ENCODE data around the gene ADGRV1. TPM values are rescaled to one million over a fixed set of nuclear protein-coding genes. Genes with fewer than 3 reads are reported as not detected.

The ADGRV1 gene
- polyA plus RNA-seq, 3 donors: 0.18 to 0.33 TPM; not detected in 1

- H2AFZ ChIP-seq (ENCODE audit: insufficient read depth, low read depth, low read length, poor library complexity, severe bottlenecking): no peak overlapping the region
- H3K9me3 ChIP-seq (replicated peaks in 1 of 2; ENCODE audit: control insufficient read depth in 1 of 2, insufficient read depth in 1 of 2, low read length in 2 of 2): no peaks in the 10 kb centered on the region
- no peak overlapping the region for H3K4me2 ChIP-seq (replicated peaks; ENCODE audit: extremely low read depth, low read length, poor library complexity, severe bottlenecking)
- H3K4me1 ChIP-seq (ENCODE audit: control insufficient read depth in 1 of 2, insufficient read depth in 2 of 2, low read length in 2 of 2): no peaks in the 10 kb centered on the region
- no peak overlapping the region for H3K4me3 Mint-ChIP-seq
- H3K27ac Mint-ChIP-seq: no peak overlapping the region
- DNase-seq: no peak
- no peaks in the 10 kb centered on the region for H3K79me2 ChIP-seq (ENCODE audit: insufficient read depth, low read length)
- peaks cover 0 to 3% (median 2%) of the 10 kb centered on the region in 3 donors for H3K27me3 Mint-ChIP-seq (ENCODE audit: low read depth in 3 of 3)
- H3K27me3 ChIP-seq (ENCODE audit: control insufficient read depth in 2 of 2, insufficient read depth in 2 of 2, low read length in 2 of 2): no peaks in the 10 kb centered on the region
- intact Hi-C loops (cut with micrococcal nuclease): no loop called here
- H4K20me1 ChIP-seq (ENCODE audit: insufficient read depth, low read length): no peaks in the 10 kb centered on the region
- peaks cover 0 to 5% (median 0%) of the 10 kb centered on the region in 7 donors for H3K9me3 Mint-ChIP-seq
- 100% methylated on average over 6 of the region's 6 CpGs for WGBS (ENCODE audit: insufficient coverage)
- no peak overlapping the region for H3K9ac ChIP-seq (ENCODE audit: insufficient read depth, low read length, poor library complexity, severe bottlenecking)
- TF ChIP-seq, protein P1, sequence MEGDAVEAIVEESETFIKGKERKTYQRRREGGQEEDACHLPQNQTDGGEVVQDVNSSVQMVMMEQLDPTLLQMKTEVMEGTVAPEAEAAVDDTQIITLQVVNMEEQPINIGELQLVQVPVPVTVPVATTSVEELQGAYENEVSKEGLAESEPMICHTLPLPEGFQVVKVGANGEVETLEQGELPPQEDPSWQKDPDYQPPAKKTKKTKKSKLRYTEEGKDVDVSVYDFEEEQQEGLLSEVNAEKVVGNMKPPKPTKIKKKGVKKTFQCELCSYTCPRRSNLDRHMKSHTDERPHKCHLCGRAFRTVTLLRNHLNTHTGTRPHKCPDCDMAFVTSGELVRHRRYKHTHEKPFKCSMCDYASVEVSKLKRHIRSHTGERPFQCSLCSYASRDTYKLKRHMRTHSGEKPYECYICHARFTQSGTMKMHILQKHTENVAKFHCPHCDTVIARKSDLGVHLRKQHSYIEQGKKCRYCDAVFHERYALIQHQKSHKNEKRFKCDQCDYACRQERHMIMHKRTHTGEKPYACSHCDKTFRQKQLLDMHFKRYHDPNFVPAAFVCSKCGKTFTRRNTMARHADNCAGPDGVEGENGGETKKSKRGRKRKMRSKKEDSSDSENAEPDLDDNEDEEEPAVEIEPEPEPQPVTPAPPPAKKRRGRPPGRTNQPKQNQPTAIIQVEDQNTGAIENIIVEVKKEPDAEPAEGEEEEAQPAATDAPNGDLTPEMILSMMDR (IDR thresholded peaks at IDR 0.05): no peak
- no peak overlapping the region for H3K4me3 ChIP-seq (replicated peaks in 1 of 3; ENCODE audit: low read depth in 2 of 3, low read length in 3 of 3)
- H3K36me3 Mint-ChIP-seq: no peaks in the 10 kb centered on the region
- no peak overlapping the region for H3K27ac ChIP-seq (ENCODE audit: low read depth in 1 of 2, low read length in 2 of 2)
- no peaks in the 10 kb centered on the region for H3K36me3 ChIP-seq (replicated peaks in 1 of 2; ENCODE audit: control insufficient read depth in 1 of 2, insufficient read depth in 2 of 2, low read length in 2 of 2)
- H3K4me1 Mint-ChIP-seq: peaks cover 5% of the 10 kb centered on the region
These were observed 396.5 kb downstream of the ADGRV1 start for GRCh38 chr5:90955001-90955635.

- Histone ChIP-seq H3K4me1 (ENCODE audit: control insufficient read depth in 1 of 2, insufficient read depth in 2 of 2, low read length in 2 of 2) (no peaks in the 10 kb centered on the region), H3K9me3 (replicated peaks in 1 of 2; ENCODE audit: control insufficient read depth in 1 of 2, insufficient read depth in 1 of 2, low read length in 2 of 2) (no peaks in the 10 kb centered on the region), H3K4me2 (replicated peaks; ENCODE audit: extremely low read depth, low read length, poor library complexity, severe bottlenecking) (no peak overlapping the region), H2AFZ (ENCODE audit: insufficient read depth, low read depth, low read length, poor library complexity, severe bottlenecking) (peak overlapping the region; percentile 57), H3K4me3 (replicated peaks in 1 of 3; ENCODE audit: low read depth in 2 of 3, low read length in 3 of 3) (no peak overlapping the region), H4K20me1 (ENCODE audit: insufficient read depth, low read length) (no peaks in the 10 kb centered on the region), H3K36me3 (replicated peaks in 1 of 2; ENCODE audit: control insufficient read depth in 1 of 2, insufficient read depth in 2 of 2, low read length in 2 of 2) (no peaks in the 10 kb centered on the region), H3K9ac (ENCODE audit: insufficient read depth, low read length, poor library complexity, severe bottlenecking) (no peak overlapping the region), H3K27me3 (ENCODE audit: control insufficient read depth in 2 of 2, insufficient read depth in 2 of 2, low read length in 2 of 2) (no peaks in the 10 kb centered on the region), H3K79me2 (ENCODE audit: insufficient read depth, low read length) (no peaks in the 10 kb centered on the region), H3K27ac (ENCODE audit: low read depth in 1 of 2, low read length in 2 of 2) (no peak overlapping the region)
- Mint-ChIP-seq H3K27ac (no peak overlapping the region), H3K4me3 (no peak overlapping the region), H3K36me3 (no peaks in the 10 kb centered on the region), H3K9me3 (peaks cover 0 to 6% (median 0%) of the 10 kb centered on the region in 7 donors), H3K27me3 (ENCODE audit: low read depth in 3 of 3) (peaks cover 0 to 6% (median 4%) of the 10 kb centered on the region in 3 donors), H3K4me1 (peaks cover 5% of the 10 kb centered on the region)
- intact Hi-C loops (cut with micrococcal nuclease): no loop called here
- no peak for DNase-seq
- TF ChIP-seq, protein P1 (IDR thresholded peaks at IDR 0.05): no peak
- 13% methylated on average over 1 of the region's 4 CpGs for WGBS (ENCODE audit: insufficient coverage)
These were observed 398.0 kb downstream of the ADGRV1 start for GRCh38 chr5:90956511-90957097.

All from CD14-positive monocyte (primary cell).